Muscle layer of colon (tissue), 2 donors: ENCODE measurements around the gene C19orf81.

Experiments
- H3K27ac ChIP-seq: one replicate; pipeline ENCODE4 v1.7.0; 2013; ENCODE audit warnings: low read depth, mild to moderate bottlenecking, low read length, moderate library complexity
- H3K27me3 ChIP-seq, 2 donors: one replicate each; pipeline ENCODE4 v1.7.0; 2013; ENCODE audit warnings: low read length in 2 of 2, mild to moderate bottlenecking in 2 of 2; ENCODE audit not compliant: insufficient read depth in 2 of 2, control insufficient read depth in 1 of 2
- H3K36me3 ChIP-seq: one replicate; pipeline ENCODE4 v1.7.0; 2013; ENCODE audit warnings: mild to moderate bottlenecking, low read length; ENCODE audit not compliant: insufficient read depth
- H3K4me1 ChIP-seq: one replicate; pipeline ENCODE4 v1.7.0; 2013; ENCODE audit warnings: mild to moderate bottlenecking, low read length; ENCODE audit not compliant: insufficient read depth
- H3K4me3 ChIP-seq, 2 donors: one replicate each; pipeline ENCODE4 v1.7.0; 2013; ENCODE audit warnings: low read length in 2 of 2, low read depth in 1 of 2, mild to moderate bottlenecking in 1 of 2, moderate library complexity in 1 of 2
- H3K9ac ChIP-seq: one replicate; pipeline ENCODE4 v1.7.0; 2013; ENCODE audit warnings: low read length
- H3K9me3 ChIP-seq: one replicate; pipeline ENCODE4 v1.7.0; 2013; ENCODE audit warnings: mild to moderate bottlenecking, low read length
- donor health status: abdominal sarcoma.
- donor health status: Adenocarcinoma of cecum.

C19orf81 gene

GRCh38 chr19:50632151-50632835, 17.0 kb upstream of the C19orf81 start:
- Histone ChIP-seq H3K9me3 (peaks cover 12% of the 10 kb centered on the region), H3K36me3 (no peaks in the 10 kb centered on the region), H3K9ac (no peak overlapping the region), H3K4me1 (no peaks in the 10 kb centered on the region), H3K4me3 (no peak overlapping the region), H3K27ac (no peak overlapping the region), H3K27me3 (peaks cover 0 to 7% of the 10 kb centered on the region in 2 donors)

- Histone ChIP-seq H3K27ac (no peak overlapping the region), H3K9ac (no peak overlapping the region), H3K36me3 (no peaks in the 10 kb centered on the region), H3K9me3 (peaks cover 12% of the 10 kb centered on the region), H3K4me1 (no peaks in the 10 kb centered on the region), H3K4me3 (no peak overlapping the region), H3K27me3 (peaks cover 6 to 13% of the 10 kb centered on the region in 2 donors)
These were observed 15.9 kb upstream of the C19orf81 start for GRCh38 chr19:50633359-50633758.

GRCh38 chr19:50633973-50634372, 15.3 kb upstream of the C19orf81 start:
- H3K27me3 ChIP-seq: peaks cover 6 to 20% of the 10 kb centered on the region in 2 donors

GRCh38 chr19:50636317-50637085, 12.7 kb upstream of the C19orf81 start:
- peaks cover 12% of the 10 kb centered on the region for H3K9me3 ChIP-seq
- no peak overlapping the region for H3K9ac ChIP-seq
- no peaks in the 10 kb centered on the region for H3K36me3 ChIP-seq
- no peak overlapping the region for H3K27ac ChIP-seq
- H3K4me1 ChIP-seq: no peaks in the 10 kb centered on the region
- peaks cover 6 to 32% of the 10 kb centered on the region in 2 donors for H3K27me3 ChIP-seq
- no peak overlapping the region for H3K4me3 ChIP-seq

More at GRCh38 chr19:50633973-50634372, 15.3 kb upstream of the C19orf81 start:
- H3K4me1 ChIP-seq: no peaks in the 10 kb centered on the region
- H3K27ac ChIP-seq: no peak overlapping the region
- peaks cover 12% of the 10 kb centered on the region for H3K9me3 ChIP-seq
- no peak overlapping the region for H3K4me3 ChIP-seq
- H3K36me3 ChIP-seq: no peaks in the 10 kb centered on the region
- H3K9ac ChIP-seq: no peak overlapping the region

- Histone ChIP-seq H3K9me3 (peaks cover 9% of the 10 kb centered on the region), H3K27ac (no peak overlapping the region), H3K4me3 (no peak overlapping the region), H3K4me1 (no peaks in the 10 kb centered on the region), H3K9ac (no peak overlapping the region), H3K36me3 (no peaks in the 10 kb centered on the region), H3K27me3 (peaks cover 6 to 35% of the 10 kb centered on the region in 2 donors)
These were observed 10.6 kb upstream of the C19orf81 start for GRCh38 chr19:50638600-50638999.

- Histone ChIP-seq H3K4me1 (no peaks in the 10 kb centered on the region), H3K9me3 (peaks cover under 1% of the 10 kb centered on the region), H3K4me3 (peak within 1 kb of the TSS in 1 of 2 donors; percentile 42), H3K36me3 (no peaks in the 10 kb centered on the region), H3K27me3 (peaks cover 6 to 35% of the 10 kb centered on the region in 2 donors), H3K27ac (no peak within 1 kb of the TSS), H3K9ac (no peak within 1 kb of the TSS)
These were observed 9.8 kb upstream of the C19orf81 start, which contains the start of gene SYT3 for GRCh38 chr19:50639121-50640112. Gene SYT3, minus strand, starts transcription at chr19:50639881. Its CDS starts 2,470 bp downstream, at chr19:50637411.

- H3K4me1 ChIP-seq: no peaks in the 10 kb centered on the region
- H3K36me3 ChIP-seq: no peaks in the 10 kb centered on the region
- H3K27me3 ChIP-seq: peaks cover 6 to 35% of the 10 kb centered on the region in 2 donors
- no peak overlapping the region for H3K27ac ChIP-seq
- H3K4me3 ChIP-seq: no peak overlapping the region
- no peak overlapping the region for H3K9ac ChIP-seq
- H3K9me3 ChIP-seq: no peaks in the 10 kb centered on the region
These were observed 8.9 kb upstream of the C19orf81 start for GRCh38 chr19:50640368-50640767.

- Histone ChIP-seq H3K4me3 (no peak overlapping the region), H3K9me3 (no peaks in the 10 kb centered on the region), H3K4me1 (no peaks in the 10 kb centered on the region), H3K9ac (no peak overlapping the region), H3K27ac (no peak overlapping the region), H3K36me3 (no peaks in the 10 kb centered on the region), H3K27me3 (peaks cover 5 to 32% of the 10 kb centered on the region in 2 donors)
These were observed 4.8 kb upstream of the C19orf81 start for GRCh38 chr19:50644315-50644915.

GRCh38 chr19:50645107-50645506, 4.1 kb upstream of the C19orf81 start:
- no peaks in the 10 kb centered on the region for H3K4me1 ChIP-seq
- H3K27me3 ChIP-seq: peaks cover 5 to 33% of the 10 kb centered on the region in 2 donors
- H3K9ac ChIP-seq: no peak overlapping the region
- no peaks in the 10 kb centered on the region for H3K9me3 ChIP-seq
- H3K4me3 ChIP-seq: no peak overlapping the region
- no peak overlapping the region for H3K27ac ChIP-seq
- H3K36me3 ChIP-seq: no peaks in the 10 kb centered on the region

GRCh38 chr19:50646074-50646807, 3.0 kb upstream of the C19orf81 start:
- Histone ChIP-seq H3K4me1 (no peaks in the 10 kb centered on the region), H3K36me3 (no peaks in the 10 kb centered on the region), H3K27me3 (peaks cover 5 to 29% of the 10 kb centered on the region in 2 donors), H3K9me3 (no peaks in the 10 kb centered on the region), H3K4me3 (no peak overlapping the region), H3K27ac (no peak overlapping the region), H3K9ac (no peak overlapping the region)
